Activated naive CD4-positive, alpha-beta T cell treated with anti-CD3 and anti-CD28 coated beads, Interleukin-2, amount 10 ng/mL, durations not matched to agents 7 days and 5 days (primary cell): ENCODE measurements around the gene PLCL2.

Experiments
- CTCF ChIA-PET: fragments of 350-600 bp; sonication (Branson Sonifier 250); formaldehyde crosslinking; loops from one replicate; lab custom pipeline; 2021; ENCODE audit warnings: antibody characterized with exemption; lab: Charles Lee
- DNase-seq: peaks from one replicate; pipeline ENCODE4 v3.0.0-alpha.2; 2020
- H3K27ac Mint-ChIP-seq: one replicate; pipeline ENCODE4 v1.8.0; 2021; ENCODE audit warnings: mild to moderate bottlenecking, moderate library complexity, mixed read lengths
- H3K27me3 Mint-ChIP-seq: one replicate; pipeline ENCODE4 v1.8.0; 2021; ENCODE audit warnings: mild to moderate bottlenecking, mixed read lengths
- H3K36me3 Mint-ChIP-seq: one replicate; pipeline ENCODE4 v1.8.0; 2021; ENCODE audit warnings: mixed read lengths
- H3K4me1 Mint-ChIP-seq: one replicate; pipeline ENCODE4 v1.8.0; 2021; ENCODE audit warnings: mixed read lengths
- H3K4me3 Mint-ChIP-seq: one replicate; pipeline ENCODE4 v1.8.0; 2021; ENCODE audit warnings: mild to moderate bottlenecking, moderate library complexity, mixed read lengths
- H3K9me3 Mint-ChIP-seq: one replicate; pipeline ENCODE4 v1.8.0; 2021; ENCODE audit warnings: mixed read lengths

Gene PLCL2

GRCh38 chr3:16907243-16907642 lies 22.5 kb downstream of the PLCL2 start:
- H3K27me3 Mint-ChIP-seq: no peaks in the 10 kb centered on the region
- no peaks in the 10 kb centered on the region for H3K9me3 Mint-ChIP-seq
- peaks cover 71% of the 10 kb centered on the region for H3K4me1 Mint-ChIP-seq
- peak overlapping the region; percentile 50 for H3K27ac Mint-ChIP-seq
- H3K4me3 Mint-ChIP-seq: peak overlapping the region; percentile 11
- DNase-seq: no peak
- H3K36me3 Mint-ChIP-seq: peaks cover 36% of the 10 kb centered on the region
- CTCF ChIA-PET: no interaction called here

DNA sequence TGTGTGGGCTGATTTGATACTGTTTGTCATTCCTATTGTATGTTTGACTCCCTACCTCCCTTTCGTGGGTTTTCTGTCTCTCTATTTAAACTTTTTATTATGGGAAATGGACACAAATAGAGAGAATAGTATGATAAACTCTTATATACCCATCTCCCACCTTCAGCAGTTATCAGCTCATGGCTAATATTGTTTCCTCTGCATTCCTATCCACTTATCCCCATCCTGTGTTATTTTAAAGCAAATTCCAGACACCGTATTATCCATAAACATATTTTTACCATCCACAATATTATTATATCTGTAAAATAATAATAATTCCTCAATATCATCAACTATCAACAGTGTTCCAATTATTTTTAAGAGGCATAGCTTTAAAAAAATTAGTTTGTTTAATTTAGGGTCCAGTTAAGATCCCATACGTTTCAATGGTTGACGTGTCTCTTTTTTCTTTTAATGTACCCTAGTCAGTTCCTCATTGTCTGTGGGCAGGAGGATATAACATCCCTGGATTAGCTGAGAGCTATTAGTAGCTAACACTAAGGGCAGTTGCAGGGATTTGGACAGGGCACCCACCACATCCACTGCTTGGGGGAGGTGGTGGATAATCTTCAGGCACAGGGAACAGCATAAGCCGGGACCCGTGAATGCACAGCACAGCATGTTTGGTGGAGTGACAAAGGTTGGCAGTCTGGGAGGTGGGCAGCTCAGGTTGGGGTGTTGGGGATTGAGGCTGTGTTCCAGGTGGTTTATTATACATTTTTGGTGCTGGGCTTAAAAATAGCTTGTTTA lies 23.5 kb downstream of the PLCL2 start:
- Mint-ChIP-seq H3K36me3 (peaks cover 36% of the 10 kb centered on the region), H3K9me3 (no peaks in the 10 kb centered on the region), H3K4me1 (peaks cover 69% of the 10 kb centered on the region), H3K27ac (no peak overlapping the region), H3K27me3 (no peaks in the 10 kb centered on the region), H3K4me3 (no peak overlapping the region)
- DNase-seq: no peak
- CTCF ChIA-PET: interaction anchor here (1.1 kb wide), 1 partner anchor 20 kb away, joined by 4 read pairs; no protein-coding TSS in a partner anchor

- peaks cover 65% of the 10 kb centered on the region for H3K4me1 Mint-ChIP-seq
- H3K4me3 Mint-ChIP-seq: no peak overlapping the region
- H3K9me3 Mint-ChIP-seq: no peaks in the 10 kb centered on the region
- CTCF ChIA-PET: interaction anchor here (1.1 kb wide), 1 partner anchor 19 kb away, joined by 4 read pairs; no protein-coding TSS in a partner anchor
- DNase-seq: no peak
- H3K27ac Mint-ChIP-seq: no peak overlapping the region
- peaks cover 33% of the 10 kb centered on the region for H3K36me3 Mint-ChIP-seq
- H3K27me3 Mint-ChIP-seq: no peaks in the 10 kb centered on the region
Measured at GRCh38 chr3:16908896-16909295, 24.1 kb downstream of the PLCL2 start.

DNA sequence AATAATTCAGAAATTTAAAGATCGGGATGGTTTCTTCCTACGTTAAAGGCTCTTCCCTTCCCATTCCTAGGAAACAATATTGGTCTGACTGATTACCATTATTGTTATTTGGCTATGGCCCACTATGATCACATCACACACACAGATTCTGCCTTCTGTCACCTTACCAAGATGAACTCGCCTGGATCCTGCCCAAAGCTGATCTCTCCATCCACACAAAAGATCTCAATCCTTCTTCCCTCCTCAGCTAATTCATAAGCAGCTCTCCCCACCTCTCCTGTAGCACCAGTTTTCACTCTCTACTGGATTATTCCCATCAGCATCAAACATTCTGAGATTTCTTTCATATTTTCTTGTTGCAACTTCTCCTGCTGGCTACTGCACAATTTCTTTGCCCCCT lies 25.0 kb downstream of the PLCL2 start:
- no peak for DNase-seq
- peaks cover 58% of the 10 kb centered on the region for H3K4me1 Mint-ChIP-seq
- CTCF ChIA-PET: no interaction called here
- no peak overlapping the region for H3K4me3 Mint-ChIP-seq
- no peaks in the 10 kb centered on the region for H3K9me3 Mint-ChIP-seq
- no peaks in the 10 kb centered on the region for H3K27me3 Mint-ChIP-seq
- H3K27ac Mint-ChIP-seq: no peak overlapping the region
- H3K36me3 Mint-ChIP-seq: peaks cover 26% of the 10 kb centered on the region

- H3K27me3 Mint-ChIP-seq: no peaks in the 10 kb centered on the region
- peaks cover 54% of the 10 kb centered on the region for H3K4me1 Mint-ChIP-seq
- no peak overlapping the region for H3K27ac Mint-ChIP-seq
- no peak for DNase-seq
- CTCF ChIA-PET: no interaction called here
- peaks cover 23% of the 10 kb centered on the region for H3K36me3 Mint-ChIP-seq
- H3K4me3 Mint-ChIP-seq: no peak overlapping the region
- no peaks in the 10 kb centered on the region for H3K9me3 Mint-ChIP-seq
Measured at GRCh38 chr3:16910207-16910606, 25.5 kb downstream of the PLCL2 start.

- Mint-ChIP-seq H3K4me1 (peaks cover 52% of the 10 kb centered on the region), H3K9me3 (no peaks in the 10 kb centered on the region), H3K27me3 (no peaks in the 10 kb centered on the region), H3K4me3 (no peak overlapping the region), H3K36me3 (peaks cover 25% of the 10 kb centered on the region), H3K27ac (no peak overlapping the region)
- CTCF ChIA-PET: no interaction called here
- no peak for DNase-seq
Measured at GRCh38 chr3:16911916-16912315, 27.2 kb downstream of the PLCL2 start.

DNA sequence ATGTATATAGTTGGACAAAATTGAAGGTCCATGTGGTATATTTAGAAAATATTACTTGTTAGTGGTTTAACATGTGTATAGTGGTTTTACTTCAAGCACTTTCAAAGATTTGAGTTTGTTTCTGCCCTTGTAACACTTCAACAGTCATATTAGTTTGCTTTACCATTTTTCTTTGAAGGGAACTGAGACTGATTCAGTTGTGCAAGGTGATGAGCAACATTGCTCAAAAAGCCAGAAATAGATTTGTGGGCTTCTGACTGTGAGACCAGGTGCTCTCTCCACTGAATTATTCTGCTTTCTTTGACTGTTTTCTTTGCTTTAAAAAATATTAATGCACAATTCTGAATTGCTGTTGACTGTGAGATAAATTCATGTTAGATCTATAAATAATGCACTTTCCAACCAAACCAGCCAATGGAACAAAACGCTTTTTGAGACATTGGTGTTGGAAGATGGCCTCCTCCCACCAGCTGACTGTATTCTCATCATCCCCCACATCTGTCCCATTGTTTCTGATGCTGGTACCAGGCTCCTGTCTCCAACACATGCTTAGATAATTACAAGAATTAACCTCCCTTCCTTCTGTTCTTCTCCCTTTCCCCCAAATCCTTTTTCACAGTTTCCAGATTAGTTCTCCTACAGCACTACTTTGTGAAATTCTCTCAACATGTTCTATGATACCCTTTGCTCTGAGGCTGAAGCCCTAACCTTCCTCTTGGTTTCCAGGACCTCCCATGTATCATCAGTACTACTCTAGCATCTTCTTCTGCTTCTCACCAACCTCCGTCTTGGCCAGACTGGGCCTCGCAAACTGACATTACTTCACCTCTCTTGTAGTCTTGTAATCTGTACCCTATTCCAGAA lies 27.9 kb downstream of the PLCL2 start:
- no peaks in the 10 kb centered on the region for H3K9me3 Mint-ChIP-seq
- no peak overlapping the region for H3K27ac Mint-ChIP-seq
- CTCF ChIA-PET: no interaction called here
- H3K36me3 Mint-ChIP-seq: peaks cover 25% of the 10 kb centered on the region
- no peak overlapping the region for H3K4me3 Mint-ChIP-seq
- H3K4me1 Mint-ChIP-seq: peaks cover 51% of the 10 kb centered on the region
- DNase-seq: no peak
- H3K27me3 Mint-ChIP-seq: no peaks in the 10 kb centered on the region

DNA sequence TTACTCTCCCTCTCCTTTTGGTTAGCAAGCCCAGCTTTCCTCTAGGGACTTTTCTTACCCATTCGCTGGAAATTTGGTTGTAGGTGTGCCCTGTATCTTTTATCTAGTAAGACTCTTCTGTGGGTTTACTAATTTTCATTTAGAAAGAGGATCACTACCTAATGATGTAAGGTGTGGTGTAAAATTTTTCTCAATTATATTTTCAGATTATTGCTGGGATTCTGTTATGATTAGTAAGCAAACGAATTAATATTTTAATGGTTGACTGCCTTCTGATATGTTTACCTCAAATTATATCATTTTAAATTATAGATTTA lies 28.5 kb downstream of the PLCL2 start:
- H3K27me3 Mint-ChIP-seq: no peaks in the 10 kb centered on the region
- CTCF ChIA-PET: no interaction called here
- no peak overlapping the region for H3K4me3 Mint-ChIP-seq
- no peaks in the 10 kb centered on the region for H3K9me3 Mint-ChIP-seq
- H3K27ac Mint-ChIP-seq: no peak overlapping the region
- no peak for DNase-seq
- peaks cover 50% of the 10 kb centered on the region for H3K4me1 Mint-ChIP-seq
- peaks cover 25% of the 10 kb centered on the region for H3K36me3 Mint-ChIP-seq

DNA sequence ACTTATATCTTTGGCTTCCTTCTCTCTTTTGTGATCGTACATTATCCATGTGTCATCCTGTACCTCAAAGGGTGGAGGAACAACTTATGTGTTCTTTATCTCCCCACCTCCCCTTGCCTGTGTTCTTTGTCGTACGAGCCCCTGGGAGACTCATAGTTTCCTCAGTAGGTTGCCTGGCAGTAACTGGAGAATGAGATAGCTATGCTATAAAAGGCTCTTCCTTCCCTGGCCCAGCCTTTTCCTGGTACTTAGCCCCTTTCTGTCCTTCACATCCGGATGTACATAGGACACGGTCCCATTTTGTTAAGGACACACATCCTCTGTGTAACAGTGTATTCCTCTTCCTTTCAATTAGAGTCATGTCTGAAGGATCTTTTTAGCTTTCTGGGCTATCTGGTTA lies 32.1 kb downstream of the PLCL2 start:
- no peak overlapping the region for H3K4me3 Mint-ChIP-seq
- H3K27me3 Mint-ChIP-seq: no peaks in the 10 kb centered on the region
- H3K27ac Mint-ChIP-seq: no peak overlapping the region
- CTCF ChIA-PET: no interaction called here
- no peaks in the 10 kb centered on the region for H3K9me3 Mint-ChIP-seq
- peaks cover 33% of the 10 kb centered on the region for H3K4me1 Mint-ChIP-seq
- H3K36me3 Mint-ChIP-seq: peaks cover 12% of the 10 kb centered on the region
- no peak for DNase-seq

- Mint-ChIP-seq H3K27me3 (no peaks in the 10 kb centered on the region), H3K4me3 (no peak overlapping the region), H3K4me1 (peaks cover 30% of the 10 kb centered on the region), H3K9me3 (no peaks in the 10 kb centered on the region), H3K27ac (no peak overlapping the region), H3K36me3 (peaks cover 11% of the 10 kb centered on the region)
- CTCF ChIA-PET: no interaction called here
- no peak for DNase-seq
Measured at GRCh38 chr3:16917256-16917935, 32.6 kb downstream of the PLCL2 start.

DNA sequence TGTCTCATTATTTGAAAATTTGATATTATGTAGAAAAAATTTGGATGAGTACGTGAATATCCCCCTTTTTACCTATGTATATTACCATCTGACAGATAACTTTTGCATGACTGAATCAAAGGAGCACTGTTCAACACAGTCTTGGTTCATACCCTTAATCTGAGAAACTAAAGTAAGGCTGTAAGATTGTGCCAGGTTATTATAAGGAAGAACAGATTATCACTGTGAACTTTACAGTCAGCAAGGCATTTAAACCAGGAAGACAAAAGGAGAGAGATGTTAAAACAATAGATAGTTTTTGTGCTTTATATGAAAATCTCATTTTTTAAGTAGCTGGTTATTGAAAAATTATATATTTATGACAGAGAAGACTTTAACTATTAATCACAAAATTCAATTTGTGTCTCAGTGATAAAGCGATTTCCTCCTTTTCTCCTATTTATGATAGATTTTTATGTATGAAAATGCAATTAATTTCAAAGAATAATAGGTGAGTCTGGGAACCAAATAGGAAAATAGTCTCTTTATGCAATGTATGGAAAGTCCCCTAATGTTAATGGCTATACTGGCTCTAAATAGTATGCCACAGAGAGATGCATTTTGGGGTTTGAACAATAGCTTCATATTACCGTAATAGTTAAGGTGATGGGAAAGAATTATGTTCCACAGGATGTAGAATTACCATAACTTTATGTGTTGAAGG lies 33.4 kb downstream of the PLCL2 start:
- H3K4me1 Mint-ChIP-seq: peaks cover 25% of the 10 kb centered on the region
- CTCF ChIA-PET: no interaction called here

DNA sequence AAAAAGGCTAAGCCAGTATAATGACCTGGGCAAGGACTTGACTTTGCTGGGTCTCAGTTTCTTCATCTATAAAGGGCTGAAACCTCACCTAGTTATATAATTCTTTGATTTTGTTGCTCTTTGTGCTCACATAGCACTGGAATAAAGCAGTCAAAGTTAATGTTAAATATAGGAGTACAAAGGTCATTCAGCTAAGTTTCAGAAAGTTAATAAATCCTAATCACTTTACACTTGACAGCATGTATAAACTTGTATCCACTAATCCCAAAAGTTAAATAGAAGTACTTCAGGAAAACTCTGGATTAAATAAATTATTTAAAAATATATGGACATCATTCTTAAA lies 33.9 kb downstream of the PLCL2 start:
- Mint-ChIP-seq H3K4me1 (peaks cover 28% of the 10 kb centered on the region), H3K4me3 (no peak overlapping the region), H3K36me3 (peaks cover 10% of the 10 kb centered on the region), H3K27me3 (no peaks in the 10 kb centered on the region), H3K9me3 (peaks cover 1% of the 10 kb centered on the region), H3K27ac (no peak overlapping the region)
- no peak for DNase-seq
- CTCF ChIA-PET: no interaction called here

More for the DNA sequence above, 33.4 kb downstream of the PLCL2 start:
- Mint-ChIP-seq H3K27ac (no peak overlapping the region), H3K27me3 (no peaks in the 10 kb centered on the region), H3K4me3 (no peak overlapping the region), H3K9me3 (no peaks in the 10 kb centered on the region), H3K36me3 (peaks cover 8% of the 10 kb centered on the region)
- DNase-seq: no peak

GRCh38 chr3:16923112-16923511 lies 38.4 kb downstream of the PLCL2 start:
- CTCF ChIA-PET: no interaction called here
- DNase-seq: no peak
- peaks cover 2% of the 10 kb centered on the region for H3K9me3 Mint-ChIP-seq
- H3K27ac Mint-ChIP-seq: no peak overlapping the region
- no peaks in the 10 kb centered on the region for H3K27me3 Mint-ChIP-seq
- no peak overlapping the region for H3K4me3 Mint-ChIP-seq
- H3K36me3 Mint-ChIP-seq: peaks cover 4% of the 10 kb centered on the region
- peaks cover 13% of the 10 kb centered on the region for H3K4me1 Mint-ChIP-seq

- DNase-seq: no peak
- Mint-ChIP-seq H3K27me3 (no peaks in the 10 kb centered on the region), H3K27ac (no peak overlapping the region), H3K9me3 (peaks cover 2% of the 10 kb centered on the region), H3K4me1 (peaks cover 43% of the 10 kb centered on the region), H3K36me3 (peaks cover 26% of the 10 kb centered on the region), H3K4me3 (no peak overlapping the region)
- CTCF ChIA-PET: interaction anchor here (1.0 to 1.5 kb wide), 3 partner anchors 12 to 99 kb away, joined by 3 to 4 read pairs (median 4); no protein-coding TSS in a partner anchor
Measured at GRCh38 chr3:16927485-16927884, 42.7 kb downstream of the PLCL2 start.
